Right renal cortex interstitium (tissue), 3 donors: ENCODE results near the gene PPP2R2C. TPM values are rescaled to one million over a fixed set of nuclear protein-coding genes. Genes with fewer than 3 reads are reported as not detected.

Source experiments
- DNase-seq, 3 donors: peaks; one replicate each; pipeline ENCODE4 v3.0.0-alpha.2; 2013; ENCODE audit warnings: low read depth in 3 of 3, low spot score in 2 of 3
- polyA plus RNA-seq, 3 donors: library from polyadenylated mRNA; unstranded; fragments of 120-200 nt; gene quantifications; one replicate each; pipeline ENCODE4 v1.2.1, GENCODE V29; 2013; ENCODE audit not compliant: insufficient read length in 3 of 3

PPP2R2C gene
- polyA plus RNA-seq, 3 donors = 0.22 to 0.62 (median 0.39) TPM

DNA sequence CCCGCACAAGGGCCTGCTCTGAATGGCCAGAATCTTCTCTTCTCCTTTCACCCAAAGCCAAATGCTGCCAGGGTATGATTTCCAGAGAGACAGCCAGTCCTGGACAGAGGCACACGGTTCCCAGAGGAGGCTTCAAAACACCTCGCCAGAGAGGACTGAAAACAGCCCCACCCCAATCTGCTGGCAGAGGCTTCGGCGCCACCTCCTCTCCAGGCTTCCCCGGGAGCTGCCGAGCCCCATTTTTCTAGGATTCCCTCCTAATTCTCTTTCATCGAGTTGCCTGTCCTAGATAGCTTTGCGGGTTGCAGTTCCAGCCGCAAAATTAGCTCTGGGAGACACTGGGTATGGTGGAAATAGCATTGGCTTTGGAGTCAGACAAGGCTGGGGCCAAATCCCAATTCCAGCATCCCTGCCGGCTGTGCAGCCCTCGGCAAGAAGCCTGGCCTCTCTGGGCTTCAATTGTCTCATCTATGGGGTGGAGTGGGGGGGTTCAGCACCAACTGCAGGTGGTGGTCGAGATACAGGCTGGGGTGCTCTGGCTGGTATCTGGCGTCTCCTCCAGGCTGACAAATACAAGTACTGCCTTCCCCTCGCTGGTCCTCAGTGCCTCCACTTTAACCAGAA is 22.6 kb downstream of the PPP2R2C start:
- DNase-seq = no peak

DNA sequence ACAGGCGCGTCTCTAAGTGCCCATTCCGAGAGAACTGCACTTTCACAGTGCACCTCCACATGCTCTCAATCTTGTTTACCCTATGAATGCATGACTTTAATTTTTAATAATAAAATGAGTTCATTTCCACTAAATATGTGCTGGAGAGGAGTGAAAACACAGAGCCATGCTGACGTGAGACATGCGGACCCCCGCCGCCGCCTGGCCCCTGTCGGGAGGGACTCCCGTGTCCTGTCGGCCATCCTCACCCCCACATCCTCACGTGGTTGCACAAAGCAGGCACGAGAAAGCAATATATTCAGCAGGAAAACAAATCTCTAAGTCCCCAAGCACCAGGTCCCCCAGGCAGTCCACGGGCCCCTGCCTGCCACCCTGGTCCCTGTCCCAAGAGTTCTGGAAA is 23.1 kb downstream of the PPP2R2C start:
- DNase-seq = no peak

DNA sequence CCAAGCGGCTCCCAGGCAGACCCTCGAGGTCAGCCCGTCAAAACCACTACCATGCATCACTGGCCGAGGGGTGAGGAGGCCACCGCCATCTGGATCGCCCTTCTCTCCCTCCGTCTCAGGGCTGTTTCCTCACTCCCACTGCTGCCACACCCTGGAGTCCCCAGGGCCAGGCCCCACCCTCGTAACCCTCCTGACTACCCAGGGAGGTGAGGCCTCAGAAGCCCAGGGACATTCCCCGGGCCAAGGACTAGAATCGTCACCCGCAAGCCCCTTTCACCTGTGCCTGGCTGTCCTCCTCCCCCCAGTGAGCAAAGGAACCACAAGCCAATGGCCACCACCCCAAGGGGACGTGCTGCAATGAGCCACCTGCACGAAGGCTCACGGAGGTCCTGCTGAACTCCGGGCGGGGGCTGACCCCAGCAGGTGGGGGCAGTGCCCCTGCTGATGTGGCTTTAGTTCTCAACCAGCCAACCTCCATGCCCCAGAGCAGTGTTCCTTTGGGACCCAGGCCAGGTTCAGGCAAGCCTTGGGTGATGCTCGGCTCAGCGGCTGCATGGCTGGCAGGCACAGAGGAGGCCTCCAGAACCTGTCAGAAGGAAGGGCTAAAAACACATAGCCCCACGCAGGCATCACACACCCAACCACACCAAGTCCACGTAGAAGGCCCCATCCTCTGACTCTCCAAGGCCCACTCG is 23.8 kb downstream of the PPP2R2C start:
- DNase-seq = no peak

DNA sequence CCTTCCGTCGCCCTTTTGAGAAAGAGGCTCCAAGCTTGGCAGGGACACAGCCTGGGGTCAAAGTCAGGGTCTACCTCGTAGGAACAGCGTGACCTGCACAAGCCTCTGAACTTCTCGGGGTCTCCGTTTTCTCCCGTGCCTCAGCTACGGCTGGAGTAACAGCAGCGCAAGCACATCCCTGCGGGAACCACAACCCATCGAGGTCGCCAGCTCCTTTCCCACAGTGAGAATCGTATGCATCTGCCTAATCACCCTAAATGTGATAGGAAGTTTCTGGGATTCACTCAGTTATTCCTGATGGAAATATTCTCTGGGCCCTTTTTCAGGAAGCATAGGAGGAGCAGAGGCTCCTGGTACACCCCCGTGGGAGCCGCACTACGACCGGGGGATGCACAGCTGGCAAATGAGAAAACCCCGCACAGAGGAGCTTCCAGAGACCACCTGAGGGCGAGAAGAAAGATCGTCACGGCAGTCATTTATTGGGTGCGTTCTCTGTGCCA is 24.7 kb downstream of the PPP2R2C start:
- no peak for DNase-seq

DNA sequence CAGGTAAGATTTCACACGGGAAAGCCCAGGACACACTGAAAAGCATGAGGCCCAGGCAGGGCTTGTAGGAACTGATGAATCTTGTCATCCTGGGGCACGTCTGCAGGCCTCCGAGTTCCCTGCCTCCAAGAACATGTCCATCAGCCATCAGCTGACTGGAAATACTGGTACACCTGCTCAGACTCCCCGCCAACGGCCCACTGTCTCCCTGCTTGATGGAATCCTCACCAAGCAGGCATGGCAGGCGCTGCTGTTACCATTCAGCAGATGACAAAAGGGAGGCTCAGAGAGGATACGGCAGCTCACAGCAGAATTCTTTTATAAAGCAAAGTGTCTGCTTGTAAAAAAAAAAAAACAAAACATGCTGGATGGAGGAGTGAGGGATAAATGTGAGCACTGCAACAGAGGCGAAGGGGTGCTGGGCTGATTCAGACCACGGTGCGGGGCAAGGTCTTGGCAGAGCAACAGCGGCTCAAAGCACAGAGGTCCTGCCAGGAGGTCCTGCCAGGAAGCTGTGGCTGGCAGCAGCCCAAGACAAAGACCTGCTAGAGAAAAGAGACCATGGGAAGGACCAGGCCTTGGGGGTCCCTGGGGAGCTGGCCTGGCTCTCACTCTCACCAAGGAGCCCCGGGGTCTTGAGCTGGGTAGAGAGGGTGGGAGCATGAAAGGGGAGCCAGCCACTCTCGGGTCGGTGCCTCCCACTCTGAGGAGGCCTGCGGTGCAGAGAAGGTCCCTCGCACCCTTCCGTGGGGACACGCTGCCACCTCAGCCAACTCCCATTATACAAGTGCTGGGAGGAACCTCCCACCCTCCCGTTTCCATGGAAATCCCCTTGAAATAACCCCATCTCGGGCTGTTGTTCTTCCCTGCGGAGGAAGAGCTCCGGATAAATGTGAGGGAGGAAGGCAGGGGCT is 25.6 kb downstream of the PPP2R2C start:
- no peak for DNase-seq

DNA sequence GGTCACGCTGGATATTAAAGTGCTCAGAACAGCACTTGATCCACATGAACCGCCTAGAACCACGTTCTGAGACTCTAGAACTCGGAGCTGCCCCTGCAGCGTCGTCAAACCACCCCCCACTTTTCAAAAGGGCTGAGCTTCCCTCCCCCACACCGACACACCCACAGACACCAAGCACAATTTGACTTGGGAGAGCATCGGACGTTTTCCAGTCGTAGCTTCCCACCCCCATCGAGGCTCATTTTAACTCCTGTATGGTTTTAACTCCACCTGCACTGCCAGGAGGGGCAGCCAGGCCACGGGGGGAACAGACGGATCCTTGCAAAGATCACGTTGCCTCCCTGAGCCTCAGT is 26.3 kb downstream of the PPP2R2C start:
- DNase-seq = no peak

DNA sequence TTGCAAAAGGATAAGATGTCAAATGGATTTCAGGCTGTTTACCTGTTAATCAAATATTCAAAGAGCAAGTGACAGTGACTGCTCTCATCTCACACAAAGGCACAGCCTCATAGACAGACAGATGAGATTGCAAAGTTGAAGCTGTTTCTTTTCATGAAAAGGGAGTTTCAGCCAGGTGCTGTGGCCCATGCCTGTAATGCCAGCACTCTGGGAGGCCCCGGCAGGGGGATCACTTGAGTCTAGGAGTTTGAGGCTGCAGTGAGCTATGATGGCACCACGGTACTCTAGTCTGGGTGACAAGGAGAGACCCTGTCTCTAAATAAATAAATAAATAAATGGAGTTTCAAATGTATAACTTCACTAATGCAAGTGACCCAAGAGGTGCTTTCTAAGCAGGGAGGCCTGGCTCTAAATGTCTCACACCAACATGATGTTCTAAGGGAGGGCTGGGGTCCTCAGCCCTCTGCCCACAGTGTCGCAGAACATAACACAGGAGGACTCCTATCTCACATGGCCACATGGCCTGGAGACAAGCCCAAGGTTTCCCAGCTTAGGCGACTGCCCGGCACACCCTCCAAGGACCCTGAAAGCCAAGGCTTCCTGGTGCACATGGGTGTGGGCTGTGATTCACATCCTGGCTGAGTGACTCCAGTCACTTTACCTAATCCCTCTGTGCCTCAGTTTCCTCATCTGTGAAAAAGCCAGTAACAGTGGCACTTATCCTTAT is 26.8 kb downstream of the PPP2R2C start:
- no peak for DNase-seq

DNA sequence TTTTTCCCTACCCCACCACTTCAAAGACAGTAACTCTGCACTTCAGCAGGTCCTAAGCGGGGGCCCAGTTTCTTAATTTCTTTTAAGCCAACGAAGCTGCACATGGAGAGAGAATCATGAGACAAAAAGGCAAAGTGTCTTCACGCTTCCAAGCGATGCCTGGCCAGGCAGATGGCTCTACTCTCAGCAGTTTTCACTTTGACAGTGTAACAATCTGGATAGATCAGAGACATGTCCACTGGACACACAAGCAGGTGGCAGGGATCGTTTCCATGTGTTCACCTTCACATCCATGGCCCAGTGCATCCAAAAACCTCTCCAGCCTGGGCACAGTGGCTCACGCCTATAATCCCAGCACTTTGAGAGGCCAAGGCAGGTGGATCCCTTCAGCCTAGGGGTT is 27.8 kb downstream of the PPP2R2C start:
- DNase-seq = no peak

DNA sequence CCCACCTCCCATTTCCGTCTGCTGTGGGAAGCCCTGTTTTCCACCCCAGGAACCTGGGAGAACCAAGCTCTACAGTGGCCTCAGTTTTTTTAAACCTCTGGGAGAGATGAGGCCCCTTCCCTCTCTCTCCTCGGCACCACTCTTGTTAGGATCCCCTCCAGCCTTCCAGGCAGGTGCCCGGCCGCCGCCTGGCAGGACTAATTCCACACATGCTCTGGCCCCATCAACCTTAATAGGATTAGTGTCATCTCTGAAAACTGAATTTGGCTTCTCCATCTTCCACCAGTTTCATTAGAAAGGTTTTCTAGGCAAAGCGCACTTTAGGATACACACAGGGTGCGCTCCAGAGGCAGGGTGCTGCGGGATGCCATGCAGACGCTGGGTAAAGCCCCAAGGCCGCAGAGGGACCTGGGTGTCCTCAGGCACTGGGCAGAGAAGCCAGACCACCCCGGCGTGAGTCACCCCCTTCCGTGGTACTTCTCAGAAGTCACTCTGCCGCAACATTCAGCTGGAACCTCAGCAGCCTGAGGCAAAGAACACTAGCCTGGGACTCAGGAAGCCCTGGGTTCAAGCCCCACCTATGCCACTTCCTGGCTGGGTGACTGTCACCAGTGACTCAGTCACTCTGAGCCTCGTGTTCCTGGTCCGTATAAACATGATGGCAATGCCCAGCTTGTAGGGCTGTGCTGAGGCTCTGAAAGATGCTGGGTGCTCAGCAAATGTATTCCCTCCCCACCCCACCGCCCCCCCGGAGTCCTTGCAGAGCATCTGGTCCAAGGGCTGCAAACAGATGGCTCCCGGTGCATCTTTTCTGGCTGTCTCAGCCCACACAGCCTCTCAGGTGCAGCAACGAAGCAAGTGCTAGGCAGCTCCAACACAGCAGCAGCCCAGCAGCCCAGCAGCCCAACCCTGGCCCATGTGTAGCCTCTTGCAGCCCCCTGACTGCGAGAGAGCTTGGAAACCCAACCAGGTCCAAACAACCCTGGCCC is 29.1 kb downstream of the PPP2R2C start:
- DNase-seq = no peak

DNA sequence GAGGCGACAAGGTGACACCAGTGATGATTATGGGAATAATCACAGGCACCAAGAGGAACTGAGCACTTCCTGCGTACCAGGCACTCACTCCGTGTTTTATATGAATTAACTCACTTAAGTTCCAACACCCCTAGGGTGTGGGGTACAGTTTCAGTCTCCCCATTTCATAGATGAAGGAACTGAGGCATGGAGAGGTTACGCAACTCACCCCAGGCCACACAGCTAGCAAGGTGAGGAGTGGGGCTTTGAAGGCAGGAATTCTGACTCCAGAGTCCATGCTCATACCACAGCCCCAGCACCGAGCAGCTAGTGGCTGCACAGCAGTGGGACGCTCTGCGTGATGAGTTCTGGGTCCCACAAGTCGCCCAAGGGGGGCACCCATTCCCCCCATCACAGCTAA is 29.9 kb downstream of the PPP2R2C start:
- DNase-seq = no peak

DNA sequence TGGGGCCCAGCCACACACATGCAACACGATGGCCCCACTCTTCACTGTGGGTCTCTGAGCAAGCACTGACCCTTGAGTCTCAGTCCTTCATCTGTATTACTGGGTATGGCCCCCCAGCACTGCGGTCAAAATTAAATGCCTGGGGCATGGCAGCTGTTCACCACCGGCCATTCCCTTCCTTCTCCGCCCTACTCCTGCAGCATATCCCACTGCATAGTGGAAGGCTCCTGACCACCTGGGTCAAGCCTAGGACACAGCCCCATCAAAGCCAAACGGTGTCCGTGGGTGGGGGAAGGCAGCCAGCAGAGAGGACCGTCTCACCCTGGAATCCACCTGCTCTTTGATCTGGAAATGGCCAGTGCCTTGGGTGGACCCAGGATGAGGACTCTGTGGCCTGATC is 30.7 kb downstream of the PPP2R2C start:
- DNase-seq = no peak

DNA sequence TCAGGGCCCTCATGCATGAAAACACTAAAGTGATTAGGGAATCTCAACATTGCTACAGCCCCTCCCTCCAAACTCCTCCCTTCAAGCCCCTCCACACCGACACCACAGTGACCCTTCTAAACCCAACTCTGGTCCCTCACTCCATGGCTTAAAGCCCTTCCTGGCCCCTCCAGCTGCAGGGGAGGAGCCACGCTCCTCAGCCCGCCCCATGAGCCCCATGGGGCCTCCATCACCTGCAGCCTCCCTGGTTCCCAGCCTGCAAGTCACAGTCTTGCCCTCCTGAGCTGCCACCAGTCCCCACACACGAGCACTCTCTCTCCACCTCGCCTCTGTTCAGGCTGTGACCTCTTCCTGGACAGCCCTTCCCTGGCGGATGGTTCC is 31.2 kb downstream of the PPP2R2C start:
- DNase-seq = no peak

DNA sequence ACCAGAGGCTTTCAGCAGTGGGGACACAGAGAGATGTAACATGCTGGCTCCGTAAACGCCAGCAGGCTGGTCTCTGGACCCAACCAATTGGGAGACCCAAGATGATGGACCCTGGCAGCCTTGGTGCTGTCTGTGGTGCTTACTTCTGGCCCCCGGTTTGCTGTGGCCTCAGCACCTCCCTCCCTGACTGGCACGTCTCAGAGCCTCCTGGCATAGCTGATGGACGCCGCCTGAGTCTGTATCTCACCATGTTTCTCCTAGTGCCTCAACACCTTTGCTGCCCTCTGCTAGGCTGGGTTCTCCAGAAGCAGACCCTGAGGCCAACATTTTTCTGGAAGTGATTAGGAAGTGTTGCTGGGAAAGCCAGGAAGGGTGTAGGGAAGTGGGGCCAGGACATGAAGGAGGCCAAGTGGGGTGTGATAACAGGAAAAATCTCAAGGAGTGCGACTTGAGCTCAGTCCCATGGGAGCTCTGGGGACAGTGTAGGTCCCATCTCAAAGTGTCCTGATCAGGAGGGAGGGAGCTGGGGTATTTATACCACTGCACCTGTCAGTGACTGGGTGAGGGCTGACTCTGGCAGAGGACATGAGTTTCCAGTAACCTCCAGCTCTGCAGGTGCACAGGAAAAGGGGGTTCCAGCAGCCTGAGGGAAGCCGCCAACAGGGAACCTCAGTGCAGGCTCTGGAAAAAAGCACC is 31.8 kb downstream of the PPP2R2C start:
- no peak for DNase-seq

DNA sequence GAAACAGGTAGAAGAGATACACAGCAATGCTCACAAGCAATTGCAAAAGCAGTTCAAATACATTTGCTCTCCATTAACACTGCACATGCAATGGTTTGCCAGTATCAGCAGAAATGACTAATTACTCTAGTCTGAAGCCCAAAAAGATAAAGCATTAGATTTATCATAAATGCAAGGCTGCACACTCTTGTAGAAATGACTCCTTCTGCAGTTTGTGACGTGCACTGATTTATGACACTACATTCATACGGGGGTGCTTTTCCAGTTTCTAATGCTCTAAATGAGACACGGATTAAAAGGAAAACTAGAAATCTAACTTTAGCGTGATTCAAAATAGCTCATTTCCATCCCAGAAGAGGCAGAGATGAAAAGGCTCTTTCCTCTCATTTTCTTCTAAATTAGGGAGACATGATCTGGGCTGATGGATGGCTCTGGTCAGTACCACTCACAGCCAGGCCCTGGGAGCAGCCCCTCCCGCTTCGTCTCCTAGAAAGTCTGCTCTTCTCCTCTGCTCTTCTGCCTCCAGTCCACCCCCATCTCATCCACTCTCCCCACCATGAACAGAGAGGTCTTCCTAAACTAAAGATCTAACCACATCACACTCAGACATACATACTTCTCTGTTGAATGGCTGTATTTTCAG is 33.2 kb downstream of the PPP2R2C start:
- DNase-seq = no peak

DNA sequence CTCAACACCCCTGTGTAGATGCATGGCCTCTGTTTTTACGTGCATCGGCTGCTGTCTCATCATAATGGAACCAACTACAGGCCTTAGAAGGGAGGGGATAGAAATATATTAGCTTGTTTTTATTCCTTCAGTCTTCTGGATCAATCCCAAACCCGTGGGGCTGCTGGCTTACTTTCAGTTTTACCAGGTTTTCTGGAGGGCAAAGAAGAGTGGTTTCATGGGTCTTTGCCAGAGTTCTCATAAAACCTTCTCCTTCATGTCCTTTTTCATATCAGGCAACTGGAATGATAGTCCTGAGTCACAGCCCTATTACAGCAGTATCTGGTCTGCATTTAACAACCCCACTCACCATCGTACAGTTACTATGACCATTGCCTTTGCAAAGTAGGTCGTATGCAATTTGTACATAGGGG is 34.6 kb downstream of the PPP2R2C start:
- DNase-seq = no peak

DNA sequence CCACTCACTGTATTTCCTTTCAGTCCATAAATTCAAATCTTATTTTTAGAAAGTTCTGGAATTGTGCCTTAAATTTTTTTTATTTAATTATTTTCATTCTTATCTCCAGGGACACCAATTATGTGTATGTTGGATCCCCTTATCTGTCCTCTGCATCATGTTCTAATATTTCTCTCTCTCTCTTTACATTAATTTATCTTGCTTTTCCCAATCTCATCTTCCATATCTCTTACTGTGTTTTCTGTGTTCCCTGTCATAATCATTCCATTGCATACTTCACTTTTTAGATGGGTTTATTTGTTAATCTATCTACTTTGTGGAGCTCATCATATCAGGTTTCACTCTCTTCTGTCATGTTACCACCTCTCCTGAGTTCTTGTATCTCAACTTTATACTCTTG is 37.4 kb downstream of the PPP2R2C start:
- DNase-seq = no peak

DNA sequence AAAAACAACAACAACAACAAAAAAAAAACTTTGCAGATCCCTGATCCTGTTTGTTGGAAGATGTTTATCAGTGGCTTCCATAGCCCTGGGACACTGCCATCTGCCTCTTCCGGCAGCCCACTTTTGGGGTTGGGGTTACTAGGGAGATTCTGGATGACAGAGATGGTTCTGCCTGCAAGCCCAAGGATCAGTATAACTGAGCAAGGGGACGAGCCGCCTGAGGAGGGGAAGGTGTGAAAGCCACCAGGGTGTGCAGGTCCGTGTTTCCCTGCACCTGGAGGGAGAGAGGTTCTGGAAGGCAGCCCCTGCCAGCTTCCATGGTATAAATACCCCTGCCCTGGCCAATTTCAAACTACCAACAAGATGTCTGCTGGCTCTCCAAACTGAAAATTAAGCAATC is 41.5 kb downstream of the PPP2R2C start:
- DNase-seq = no peak

DNA sequence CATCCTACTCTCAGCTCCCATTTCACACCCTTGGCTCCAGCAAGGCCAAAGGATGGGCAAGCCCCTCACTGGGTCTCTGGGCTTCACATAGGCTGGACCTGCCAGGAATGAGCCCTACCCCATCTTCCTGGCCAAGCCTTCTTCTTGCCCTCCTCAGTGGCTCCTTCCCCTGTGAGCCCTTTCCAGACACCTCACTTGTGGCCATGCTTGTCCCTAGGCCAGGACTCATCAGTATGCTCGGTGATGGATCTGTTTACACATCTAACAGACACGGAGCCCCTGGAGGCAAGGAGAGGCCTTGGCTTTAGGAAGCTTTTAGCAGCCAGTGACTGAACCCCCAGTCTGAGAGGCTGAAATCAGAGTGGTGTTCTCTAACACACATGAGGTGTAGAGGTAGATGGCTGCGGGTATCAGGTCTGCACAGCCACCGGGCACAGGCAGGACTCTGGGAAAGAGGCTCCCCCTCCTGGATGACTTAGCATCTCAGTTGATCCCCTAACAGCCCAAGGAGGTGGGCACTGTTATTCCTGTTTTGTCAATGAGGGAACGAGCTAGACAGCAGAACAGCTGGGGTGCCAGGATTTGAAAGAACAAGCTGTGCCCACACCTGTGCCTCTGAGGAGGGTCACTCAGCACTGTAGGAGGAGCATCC is 44.8 kb downstream of the PPP2R2C start:
- no peak for DNase-seq
